SK-N-SH (cell line): ENCODE measurements around the gene FAM219A.

Experiments
- EZH2phosphoT487 ChIP-seq: fragments of 200-600 bp; sonication (generic); IDR thresholded peaks from 2 replicates; pipeline ENCODE4 v1.6.1; 2017; ENCODE audit warnings: low read depth, mixed run types, mild to moderate bottlenecking, antibody characterized with exemption, moderate library complexity, borderline replicate concordance
- FOSL2 ChIP-seq: IDR thresholded peaks from 2 replicates; pipeline ENCODE4 v1.4.0; 2012; ENCODE audit warnings: low read depth, mild to moderate bottlenecking, moderate library complexity, borderline replicate concordance
- MXI1 ChIP-seq: IDR thresholded peaks from 2 replicates; pipeline ENCODE4 v1.6.1; 2012; ENCODE audit warnings: mild to moderate bottlenecking, low read depth, low read length, improper control_type of control experiment
- TF ChIP-seq, protein P1 (sequence below): fragments of 200-600 bp; sonication (generic); IDR thresholded peaks from 2 replicates; pipeline ENCODE4 v1.6.1; 2017; ENCODE audit warnings: antibody characterized with exemption, mild to moderate bottlenecking, moderate library complexity

DNA sequence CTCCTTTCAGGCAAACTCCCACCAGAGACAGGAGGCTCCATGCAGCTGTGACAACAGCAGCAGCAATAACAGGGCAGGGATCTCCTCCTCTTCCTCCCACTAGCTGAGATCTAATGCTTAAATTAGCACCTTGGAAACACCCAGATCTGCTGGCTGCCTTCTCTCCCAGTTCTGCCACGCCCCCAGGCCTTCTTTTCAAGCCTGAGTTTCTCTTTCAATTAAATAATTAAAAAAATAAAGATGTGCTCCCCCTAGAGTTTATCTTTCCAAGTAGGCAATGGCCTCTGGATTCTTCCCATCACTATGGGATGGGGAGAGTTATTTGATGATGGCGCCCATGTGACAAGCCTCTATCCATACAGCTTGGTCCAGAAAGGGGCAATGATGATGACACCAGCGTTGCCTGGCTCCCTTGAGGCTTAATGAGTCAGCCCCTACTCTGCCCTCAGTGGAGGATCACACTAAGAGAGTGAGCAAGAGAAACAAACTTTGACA is 3.8 kb downstream of the FAM219A start:
- no peak for TF ChIP-seq FOSL2
- TF ChIP-seq, protein P1, sequence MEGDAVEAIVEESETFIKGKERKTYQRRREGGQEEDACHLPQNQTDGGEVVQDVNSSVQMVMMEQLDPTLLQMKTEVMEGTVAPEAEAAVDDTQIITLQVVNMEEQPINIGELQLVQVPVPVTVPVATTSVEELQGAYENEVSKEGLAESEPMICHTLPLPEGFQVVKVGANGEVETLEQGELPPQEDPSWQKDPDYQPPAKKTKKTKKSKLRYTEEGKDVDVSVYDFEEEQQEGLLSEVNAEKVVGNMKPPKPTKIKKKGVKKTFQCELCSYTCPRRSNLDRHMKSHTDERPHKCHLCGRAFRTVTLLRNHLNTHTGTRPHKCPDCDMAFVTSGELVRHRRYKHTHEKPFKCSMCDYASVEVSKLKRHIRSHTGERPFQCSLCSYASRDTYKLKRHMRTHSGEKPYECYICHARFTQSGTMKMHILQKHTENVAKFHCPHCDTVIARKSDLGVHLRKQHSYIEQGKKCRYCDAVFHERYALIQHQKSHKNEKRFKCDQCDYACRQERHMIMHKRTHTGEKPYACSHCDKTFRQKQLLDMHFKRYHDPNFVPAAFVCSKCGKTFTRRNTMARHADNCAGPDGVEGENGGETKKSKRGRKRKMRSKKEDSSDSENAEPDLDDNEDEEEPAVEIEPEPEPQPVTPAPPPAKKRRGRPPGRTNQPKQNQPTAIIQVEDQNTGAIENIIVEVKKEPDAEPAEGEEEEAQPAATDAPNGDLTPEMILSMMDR = peak; percentile 41
- TF ChIP-seq MXI1 = no peak
- no peak for TF ChIP-seq EZH2phosphoT487
